GM12874 (cell line): ENCODE data around the gene INPP4B.
A peak's percentile ranks its signal among the peaks of the same experiment; 100 is the strongest.

Source experiments
- TF ChIP-seq, protein P1 (sequence below): IDR thresholded peaks from 2 replicates; pipeline ENCODE4 v1.5.1; 2011; ENCODE audit warnings: low read depth, mild to moderate bottlenecking, control low read depth, low read length, moderate library complexity; ENCODE audit not compliant: insufficient read depth

INPP4B gene

DNA sequence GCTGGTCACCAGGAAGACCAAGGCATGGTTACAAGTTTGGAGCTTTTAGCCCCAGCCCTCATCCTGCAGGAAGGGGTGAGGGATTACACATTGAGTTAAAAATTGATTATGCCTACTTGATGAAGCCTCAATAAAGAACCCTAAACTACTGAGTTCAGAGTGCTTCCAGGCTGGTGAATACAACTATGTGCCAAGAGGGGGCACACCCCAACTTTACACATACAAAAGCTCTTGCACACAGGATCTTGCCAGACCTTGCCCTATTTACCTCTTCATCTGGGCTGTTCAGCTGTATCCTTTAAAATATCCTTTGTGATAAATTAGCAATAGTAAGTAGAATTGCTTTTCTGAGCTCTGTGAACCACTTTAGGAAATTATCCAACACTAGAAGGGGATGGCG lies 489.3 kb downstream of the INPP4B start:
- TF ChIP-seq, protein P1, sequence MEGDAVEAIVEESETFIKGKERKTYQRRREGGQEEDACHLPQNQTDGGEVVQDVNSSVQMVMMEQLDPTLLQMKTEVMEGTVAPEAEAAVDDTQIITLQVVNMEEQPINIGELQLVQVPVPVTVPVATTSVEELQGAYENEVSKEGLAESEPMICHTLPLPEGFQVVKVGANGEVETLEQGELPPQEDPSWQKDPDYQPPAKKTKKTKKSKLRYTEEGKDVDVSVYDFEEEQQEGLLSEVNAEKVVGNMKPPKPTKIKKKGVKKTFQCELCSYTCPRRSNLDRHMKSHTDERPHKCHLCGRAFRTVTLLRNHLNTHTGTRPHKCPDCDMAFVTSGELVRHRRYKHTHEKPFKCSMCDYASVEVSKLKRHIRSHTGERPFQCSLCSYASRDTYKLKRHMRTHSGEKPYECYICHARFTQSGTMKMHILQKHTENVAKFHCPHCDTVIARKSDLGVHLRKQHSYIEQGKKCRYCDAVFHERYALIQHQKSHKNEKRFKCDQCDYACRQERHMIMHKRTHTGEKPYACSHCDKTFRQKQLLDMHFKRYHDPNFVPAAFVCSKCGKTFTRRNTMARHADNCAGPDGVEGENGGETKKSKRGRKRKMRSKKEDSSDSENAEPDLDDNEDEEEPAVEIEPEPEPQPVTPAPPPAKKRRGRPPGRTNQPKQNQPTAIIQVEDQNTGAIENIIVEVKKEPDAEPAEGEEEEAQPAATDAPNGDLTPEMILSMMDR: no peak

- TF ChIP-seq, protein P1: no peak
Observed at GRCh38 chr4:142356118-142356759, 489.9 kb downstream of the INPP4B start.

DNA sequence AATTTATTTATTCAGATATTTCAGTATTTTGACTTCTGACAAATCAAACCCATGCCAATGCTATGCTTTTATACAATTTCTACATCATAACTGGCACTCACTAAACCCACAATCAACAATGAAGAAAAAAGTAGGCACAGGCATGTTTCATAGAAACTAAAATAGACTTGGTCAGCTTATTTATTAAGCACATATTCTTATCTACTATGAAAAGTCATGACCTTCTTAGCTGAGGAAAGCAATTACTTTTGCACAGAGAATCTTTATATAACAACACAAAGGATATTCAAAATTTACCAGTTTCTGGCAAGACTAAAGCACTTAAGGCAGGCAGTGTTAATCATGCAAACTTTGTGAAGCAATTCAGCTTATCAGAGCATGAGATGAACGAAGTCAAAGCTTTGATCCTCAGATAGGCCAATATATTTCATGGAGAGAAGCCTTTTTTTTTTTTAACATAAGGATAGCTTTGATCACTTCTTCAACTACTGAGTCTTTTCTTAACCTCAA lies 490.6 kb downstream of the INPP4B start:
- TF ChIP-seq, protein P1: no peak

DNA sequence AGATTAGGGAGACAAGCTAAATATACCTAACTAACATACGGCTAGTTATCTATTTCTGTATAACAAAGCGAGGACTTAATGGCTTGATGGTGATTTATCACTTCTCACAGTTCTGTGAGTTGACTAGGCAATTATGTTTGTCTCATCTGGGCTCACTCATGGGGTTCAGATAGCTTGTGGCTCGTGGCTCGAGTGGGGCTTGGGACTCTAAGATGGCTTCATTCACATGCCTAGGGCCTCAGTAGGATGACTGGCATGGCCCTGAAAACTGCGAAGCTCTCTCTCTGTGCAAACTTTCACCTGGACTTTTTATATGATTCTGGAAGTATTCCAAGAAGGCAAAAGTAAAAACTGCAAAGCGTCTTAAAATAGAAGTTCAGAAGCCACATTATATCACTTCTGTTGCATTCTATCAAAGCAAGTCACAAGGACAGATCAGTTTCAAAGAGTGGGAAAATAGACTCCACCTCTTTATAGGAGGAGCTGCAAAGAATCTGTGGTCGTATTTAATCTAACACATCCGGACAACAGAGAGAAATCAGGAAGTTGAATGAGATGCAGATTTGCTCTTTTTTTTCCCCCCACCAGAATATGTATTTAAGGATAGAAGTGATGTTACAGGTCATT lies 491.2 kb downstream of the INPP4B start:
- TF ChIP-seq, protein P1: no peak

DNA sequence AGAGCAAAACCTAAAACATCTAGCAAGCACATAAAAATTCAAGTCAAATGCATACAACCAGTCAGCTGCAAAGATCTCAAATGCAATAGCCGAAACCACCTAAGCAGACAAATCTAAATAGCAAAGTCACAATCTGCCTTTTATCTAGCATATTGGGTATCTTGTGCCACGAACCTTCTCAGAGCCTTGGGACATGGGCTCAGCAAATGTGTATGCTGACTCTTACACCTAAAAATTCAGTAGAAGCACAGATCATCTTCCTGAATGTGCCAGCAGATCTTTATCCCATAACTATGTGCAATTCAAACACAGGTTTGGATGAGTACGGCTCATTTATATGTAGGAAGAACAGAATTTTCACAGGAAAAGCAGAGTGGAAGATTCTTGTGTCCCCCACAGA lies 492.1 kb downstream of the INPP4B start:
- TF ChIP-seq, protein P1: no peak

DNA sequence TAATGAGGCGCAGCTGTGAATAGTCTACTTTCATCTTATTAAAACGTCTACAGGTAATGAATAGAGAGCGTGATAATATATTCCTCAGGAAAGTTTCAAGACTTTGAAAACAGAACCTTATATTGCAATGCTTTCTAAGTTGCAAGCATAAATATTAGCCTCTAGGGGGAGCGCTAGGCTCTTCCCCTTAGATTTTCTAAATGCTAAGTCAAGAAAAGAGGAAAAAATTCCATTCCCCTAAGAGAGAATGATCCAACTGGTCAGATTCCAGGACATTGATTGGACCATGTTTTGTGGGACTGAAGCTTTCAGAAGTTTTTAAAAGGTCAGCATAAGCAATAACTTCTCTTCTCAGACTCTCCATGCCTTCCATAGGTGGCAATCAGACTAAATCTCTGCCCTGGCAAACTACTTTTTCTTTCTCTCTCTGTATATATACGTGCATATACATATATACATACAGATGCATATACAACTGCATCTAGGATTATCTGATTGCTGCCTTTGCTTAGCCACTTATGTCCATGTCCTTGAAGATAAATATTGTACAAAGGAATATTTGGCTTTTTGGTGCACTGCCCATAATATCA lies 492.9 kb downstream of the INPP4B start:
- TF ChIP-seq, protein P1: peak; percentile 58

DNA sequence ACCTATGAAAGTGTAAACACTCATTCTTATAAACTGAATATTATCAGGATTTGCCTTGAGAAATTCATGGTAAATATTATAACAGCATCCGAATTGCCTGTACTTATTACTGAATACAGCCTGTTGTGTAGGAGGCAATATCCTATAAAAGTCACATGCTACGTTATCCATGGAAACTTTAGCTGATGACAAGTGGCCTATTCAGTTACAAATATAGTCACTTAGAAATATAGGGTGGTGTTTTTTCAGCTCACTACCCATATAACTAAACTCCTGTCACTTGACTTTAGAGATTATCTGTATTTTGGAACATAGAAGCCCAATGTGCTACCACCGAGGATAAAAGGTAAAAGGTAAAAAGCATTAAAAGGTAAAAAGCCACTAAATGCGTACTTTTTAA lies 493.4 kb downstream of the INPP4B start:
- TF ChIP-seq, protein P1: no peak
